Activated naive CD4-positive, alpha-beta T cell treated with anti-CD3 and anti-CD28 coated beads, Interleukin-2, amount 50 U/mL, for 24 hours (primary cell): ENCODE measurements around the gene SCARF1.
"Not testable (repeated sequence)": the region's sequence is repeated elsewhere in the genome, so short reads cannot be mapped to it uniquely, and the experiment has no call there.

ENCODE experiments used
- H3K27ac Mint-ChIP-seq: one replicate; pipeline ENCODE4 v1.8.0; 2021; ENCODE audit warnings: mild to moderate bottlenecking, mixed read lengths
- H3K27me3 Mint-ChIP-seq: one replicate; pipeline ENCODE4 v1.8.0; 2021; ENCODE audit warnings: mixed read lengths
- H3K36me3 Mint-ChIP-seq: one replicate; pipeline ENCODE4 v1.8.0; 2021; ENCODE audit warnings: mixed read lengths
- H3K4me1 Mint-ChIP-seq: one replicate; pipeline ENCODE4 v1.8.0; 2021; ENCODE audit warnings: mixed read lengths
- H3K4me3 Mint-ChIP-seq: one replicate; pipeline ENCODE4 v1.8.0; 2021; ENCODE audit warnings: mild to moderate bottlenecking, mixed read lengths
- H3K9me3 Mint-ChIP-seq: one replicate; pipeline ENCODE4 v1.8.0; 2021; ENCODE audit warnings: mixed read lengths

The SCARF1 gene, protein sequence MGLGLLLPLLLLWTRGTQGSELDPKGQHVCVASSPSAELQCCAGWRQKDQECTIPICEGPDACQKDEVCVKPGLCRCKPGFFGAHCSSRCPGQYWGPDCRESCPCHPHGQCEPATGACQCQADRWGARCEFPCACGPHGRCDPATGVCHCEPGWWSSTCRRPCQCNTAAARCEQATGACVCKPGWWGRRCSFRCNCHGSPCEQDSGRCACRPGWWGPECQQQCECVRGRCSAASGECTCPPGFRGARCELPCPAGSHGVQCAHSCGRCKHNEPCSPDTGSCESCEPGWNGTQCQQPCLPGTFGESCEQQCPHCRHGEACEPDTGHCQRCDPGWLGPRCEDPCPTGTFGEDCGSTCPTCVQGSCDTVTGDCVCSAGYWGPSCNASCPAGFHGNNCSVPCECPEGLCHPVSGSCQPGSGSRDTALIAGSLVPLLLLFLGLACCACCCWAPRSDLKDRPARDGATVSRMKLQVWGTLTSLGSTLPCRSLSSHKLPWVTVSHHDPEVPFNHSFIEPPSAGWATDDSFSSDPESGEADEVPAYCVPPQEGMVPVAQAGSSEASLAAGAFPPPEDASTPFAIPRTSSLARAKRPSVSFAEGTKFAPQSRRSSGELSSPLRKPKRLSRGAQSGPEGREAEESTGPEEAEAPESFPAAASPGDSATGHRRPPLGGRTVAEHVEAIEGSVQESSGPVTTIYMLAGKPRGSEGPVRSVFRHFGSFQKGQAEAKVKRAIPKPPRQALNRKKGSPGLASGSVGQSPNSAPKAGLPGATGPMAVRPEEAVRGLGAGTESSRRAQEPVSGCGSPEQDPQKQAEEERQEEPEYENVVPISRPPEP

GRCh38 chr17:1645207-1646171 lies at the start of gene SCARF1:
Gene SCARF1 (minus strand): TSS chr17:1645732. CDS start chr17:1645697, 35 bp downstream.
- Mint-ChIP-seq H3K4me1 (peaks cover 27% of the 10 kb centered on the region), H3K9me3 (no peaks in the 10 kb centered on the region), H3K36me3 (no peaks in the 10 kb centered on the region), H3K27ac (peak within 1 kb of the TSS; percentile 35), H3K4me3 (peak within 1 kb of the TSS; percentile 85), H3K27me3 (no peaks in the 10 kb centered on the region)

GRCh38 chr17:1693339-1693738 lies 47.8 kb upstream of the SCARF1 start:
- Mint-ChIP-seq H3K9me3 (no peaks in the 10 kb centered on the region), H3K36me3 (no peaks in the 10 kb centered on the region), H3K27ac (no peak overlapping the region), H3K4me1 (no peaks in the 10 kb centered on the region), H3K27me3 (peaks cover 2% of the 10 kb centered on the region), H3K4me3 (no peak overlapping the region)

- Mint-ChIP-seq H3K4me1 (peaks cover 4% of the 10 kb centered on the region), H3K36me3 (no peaks in the 10 kb centered on the region), H3K27ac (no peak overlapping the region), H3K9me3 (no peaks in the 10 kb centered on the region), H3K27me3 (peaks cover 2% of the 10 kb centered on the region), H3K4me3 (no peak overlapping the region)
These were observed 45.2 kb upstream of the SCARF1 start for GRCh38 chr17:1690544-1691221.

- H3K9me3 Mint-ChIP-seq, result not testable (repeated sequence)
These were observed 42.9 kb upstream of the SCARF1 start for GRCh38 chr17:1688405-1688804.

GRCh38 chr17:1686086-1686485 lies 40.6 kb upstream of the SCARF1 start:
- no peaks in the 10 kb centered on the region for H3K9me3 Mint-ChIP-seq
- H3K4me1 Mint-ChIP-seq, result peaks cover 41% of the 10 kb centered on the region
- no peaks in the 10 kb centered on the region for H3K27me3 Mint-ChIP-seq
- no peak overlapping the region for H3K4me3 Mint-ChIP-seq
- H3K36me3 Mint-ChIP-seq, result peaks cover 16% of the 10 kb centered on the region
- H3K27ac Mint-ChIP-seq, result peak overlapping the region; percentile 92

More at GRCh38 chr17:1688405-1688804, 42.9 kb upstream of the SCARF1 start:
- not testable (repeated sequence) for H3K27me3 Mint-ChIP-seq, H3K4me3 Mint-ChIP-seq, H3K36me3 Mint-ChIP-seq, H3K27ac Mint-ChIP-seq
- peaks cover 19% of the 10 kb centered on the region for H3K4me1 Mint-ChIP-seq

GRCh38 chr17:1684378-1685189 lies 39.1 kb upstream of the SCARF1 start, which contains the start of gene PRPF8:
Gene PRPF8 (minus strand): TSS chr17:1684867. CDS start chr17:1684571, 296 bp downstream.
- Mint-ChIP-seq H3K4me3 (peak within 1 kb of the TSS; percentile 100), H3K9me3 (no peaks in the 10 kb centered on the region), H3K27ac (peak within 1 kb of the TSS; percentile 100), H3K27me3 (no peaks in the 10 kb centered on the region), H3K36me3 (peaks cover 20% of the 10 kb centered on the region), H3K4me1 (peaks cover 53% of the 10 kb centered on the region)

DNA sequence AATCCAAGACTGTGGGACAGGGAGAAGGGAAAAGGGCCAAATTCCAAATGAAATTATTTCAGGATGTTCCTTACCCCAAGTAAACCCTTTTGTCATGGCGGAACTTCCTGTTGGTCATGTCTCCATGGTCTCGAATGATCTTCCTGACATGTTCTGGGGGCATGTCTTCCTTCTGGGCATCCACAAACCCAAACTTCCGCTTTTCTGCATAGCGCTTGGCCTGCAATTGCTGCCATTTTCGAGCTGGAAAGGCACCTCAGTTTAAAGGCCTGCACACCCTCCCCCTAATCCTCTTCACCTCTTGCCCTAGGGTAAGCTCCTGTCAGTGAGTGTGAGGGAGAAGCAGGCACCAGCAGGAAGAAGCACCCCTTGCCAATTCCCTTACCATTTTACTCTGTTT lies 37.9 kb upstream of the SCARF1 start:
- H3K36me3 Mint-ChIP-seq, result peaks cover 25% of the 10 kb centered on the region

GRCh38 chr17:1676401-1676800 lies 30.9 kb upstream of the SCARF1 start:
- H3K27me3 Mint-ChIP-seq, result no peaks in the 10 kb centered on the region
- H3K27ac Mint-ChIP-seq, result no peak overlapping the region
- H3K4me1 Mint-ChIP-seq, result peaks cover 14% of the 10 kb centered on the region
- H3K9me3 Mint-ChIP-seq, result no peaks in the 10 kb centered on the region
- H3K36me3 Mint-ChIP-seq, result peaks cover 24% of the 10 kb centered on the region
- no peak overlapping the region for H3K4me3 Mint-ChIP-seq

More for the DNA sequence above, 37.9 kb upstream of the SCARF1 start:
- peak overlapping the region; percentile 100 for H3K27ac Mint-ChIP-seq
- no peaks in the 10 kb centered on the region for H3K27me3 Mint-ChIP-seq
- no peaks in the 10 kb centered on the region for H3K9me3 Mint-ChIP-seq
- peak overlapping the region; percentile 100 for H3K4me3 Mint-ChIP-seq
- H3K4me1 Mint-ChIP-seq, result peaks cover 53% of the 10 kb centered on the region

GRCh38 chr17:1673041-1673785 lies 27.7 kb upstream of the SCARF1 start:
- no peaks in the 10 kb centered on the region for H3K9me3 Mint-ChIP-seq
- peaks cover 22% of the 10 kb centered on the region for H3K4me1 Mint-ChIP-seq
- no peaks in the 10 kb centered on the region for H3K27me3 Mint-ChIP-seq
- H3K36me3 Mint-ChIP-seq, result peaks cover 30% of the 10 kb centered on the region
- no peak overlapping the region for H3K4me3 Mint-ChIP-seq
- H3K27ac Mint-ChIP-seq, result no peak overlapping the region

GRCh38 chr17:1663934-1664333 lies 18.4 kb upstream of the SCARF1 start:
- H3K4me3 Mint-ChIP-seq, H3K27ac Mint-ChIP-seq, H3K9me3 Mint-ChIP-seq, H3K27me3 Mint-ChIP-seq: not testable (repeated sequence)
- Mint-ChIP-seq H3K4me1 (peaks cover 11% of the 10 kb centered on the region), H3K36me3 (peaks cover 13% of the 10 kb centered on the region)

DNA sequence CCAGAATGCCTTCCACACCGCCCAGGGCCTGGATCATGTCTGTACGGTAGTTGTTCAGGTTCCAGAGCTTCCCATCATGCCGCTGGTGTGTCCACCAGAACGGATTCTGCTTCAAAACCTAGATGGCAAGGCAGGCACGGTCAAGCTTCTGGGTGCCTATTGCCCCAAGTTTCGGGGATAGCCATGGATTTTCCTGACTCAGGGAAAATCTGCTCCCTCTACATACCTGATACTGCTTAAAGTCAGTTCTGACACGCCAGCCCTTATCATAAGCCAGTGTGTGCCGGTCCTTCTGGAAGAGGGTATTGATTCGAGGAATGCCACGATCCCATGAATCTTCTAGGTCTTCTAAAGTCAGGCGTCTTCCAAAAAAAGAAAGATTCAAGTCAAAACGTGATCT lies 15.5 kb upstream of the SCARF1 start:
- peaks cover 18% of the 10 kb centered on the region for H3K36me3 Mint-ChIP-seq
- peaks cover 3% of the 10 kb centered on the region for H3K4me1 Mint-ChIP-seq
- H3K27ac Mint-ChIP-seq, result no peak overlapping the region
- no peaks in the 10 kb centered on the region for H3K27me3 Mint-ChIP-seq
- H3K9me3 Mint-ChIP-seq, result no peaks in the 10 kb centered on the region
- H3K4me3 Mint-ChIP-seq, result no peak overlapping the region

- Mint-ChIP-seq H3K4me1 (peaks cover 3% of the 10 kb centered on the region), H3K4me3 (no peak overlapping the region), H3K9me3 (no peaks in the 10 kb centered on the region), H3K36me3 (peaks cover 26% of the 10 kb centered on the region), H3K27ac (no peak overlapping the region), H3K27me3 (no peaks in the 10 kb centered on the region)
These were observed 12.6 kb upstream of the SCARF1 start for GRCh38 chr17:1658100-1658499.

DNA sequence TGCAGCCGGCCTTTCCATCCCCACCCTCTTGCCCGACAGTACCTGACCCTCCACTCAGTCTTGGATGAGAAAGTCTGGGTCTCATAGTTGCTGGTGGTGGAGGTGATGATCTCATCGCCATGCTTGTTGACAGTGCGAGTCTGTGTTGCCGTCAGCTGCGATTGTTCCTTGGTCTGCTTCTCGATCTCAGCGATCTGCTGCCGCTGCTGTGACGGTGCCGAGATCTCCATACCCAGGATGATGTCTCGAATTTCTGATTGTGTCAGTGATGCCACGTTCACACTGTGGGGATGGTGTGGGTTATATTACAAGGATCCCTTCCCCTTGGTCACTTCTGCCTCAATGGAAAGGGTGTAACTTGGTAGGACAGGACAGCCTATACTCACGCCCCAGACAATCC lies 8.2 kb upstream of the SCARF1 start:
- Mint-ChIP-seq H3K4me3 (no peak overlapping the region), H3K9me3 (no peaks in the 10 kb centered on the region), H3K36me3 (peaks cover 24% of the 10 kb centered on the region), H3K27me3 (no peaks in the 10 kb centered on the region), H3K4me1 (no peaks in the 10 kb centered on the region), H3K27ac (no peak overlapping the region)
